ELR (cell line): ENCODE data around the gene HSD11B1.

ENCODE experiments used
- DNase-seq: peaks from one replicate; pipeline ENCODE4 v3.0.0-alpha.2; 2015; ENCODE audit warnings: low read depth

HSD11B1 gene

GRCh38 chr1:209704584-209704983 lies at the start of gene HSD11B1:
HSD11B1 (plus strand) TSS chr1:209704846; CDS start chr1:209704943, 97 bp downstream.
- DNase-seq, result peak; percentile 46

- DNase-seq, result peak; percentile 54
Measured at GRCh38 chr1:209655411-209656231, 49.0 kb upstream of the HSD11B1 start.

GRCh38 chr1:209657140-209657879 lies 47.3 kb upstream of the HSD11B1 start:
- peak; percentile 96 for DNase-seq

DNA sequence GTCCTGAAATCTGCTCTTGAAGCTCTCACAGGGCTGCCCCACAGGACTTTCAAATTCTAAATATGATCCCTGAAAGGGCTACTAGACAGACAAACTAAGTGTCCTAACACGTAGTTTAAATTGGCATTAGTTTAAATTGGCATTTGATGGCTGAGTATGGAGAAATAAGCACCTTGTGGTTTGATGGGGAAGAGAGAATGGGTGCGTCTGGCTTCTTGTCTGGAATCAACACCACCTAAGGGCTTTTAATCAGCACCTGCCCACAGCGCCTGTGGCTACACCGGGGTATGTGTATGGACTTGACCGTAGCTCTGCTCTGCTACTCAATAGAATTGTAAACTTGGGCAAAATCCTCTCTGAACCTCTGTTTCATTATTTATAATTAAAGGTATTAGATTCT lies 46.7 kb upstream of the HSD11B1 start:
- DNase-seq, result no peak

DNA sequence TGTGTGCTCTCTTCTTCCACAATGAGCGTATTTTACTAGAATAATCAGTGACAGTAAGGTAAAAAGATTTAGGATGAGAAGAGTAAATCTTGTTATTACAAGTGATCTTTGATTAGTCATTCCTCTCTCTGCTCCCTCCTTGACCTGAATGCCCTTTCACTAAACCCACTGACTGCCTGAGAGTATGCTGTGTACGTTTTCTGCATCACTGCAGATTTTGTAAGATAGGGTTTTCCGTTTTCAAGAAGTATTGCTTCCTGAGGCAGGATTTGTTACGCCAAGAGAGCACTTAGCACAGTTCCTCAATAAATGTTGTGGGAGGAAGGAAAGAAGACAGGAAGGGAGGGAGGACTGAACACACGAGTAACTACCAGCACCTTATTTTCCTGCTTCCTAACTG lies 44.7 kb upstream of the HSD11B1 start:
- peak; percentile 85 for DNase-seq

DNA sequence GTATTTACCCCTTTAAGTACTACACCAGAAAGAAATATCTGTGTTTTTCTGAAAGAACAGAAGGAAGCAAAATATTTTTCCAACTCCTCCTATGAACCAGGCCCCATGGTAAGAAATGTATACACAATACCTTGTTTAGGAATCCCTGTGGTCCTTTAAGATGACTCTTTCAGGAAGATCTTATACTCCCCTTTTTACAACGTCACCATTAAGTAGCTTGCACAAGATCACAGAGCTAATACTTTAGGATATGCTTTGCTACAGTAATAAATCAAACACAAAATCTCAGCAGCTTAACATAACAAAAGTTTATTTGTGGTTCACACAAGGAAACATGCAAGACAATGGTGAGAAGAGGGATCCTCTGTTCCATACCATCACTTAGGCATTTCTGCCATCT lies 43.6 kb upstream of the HSD11B1 start:
- no peak for DNase-seq

DNA sequence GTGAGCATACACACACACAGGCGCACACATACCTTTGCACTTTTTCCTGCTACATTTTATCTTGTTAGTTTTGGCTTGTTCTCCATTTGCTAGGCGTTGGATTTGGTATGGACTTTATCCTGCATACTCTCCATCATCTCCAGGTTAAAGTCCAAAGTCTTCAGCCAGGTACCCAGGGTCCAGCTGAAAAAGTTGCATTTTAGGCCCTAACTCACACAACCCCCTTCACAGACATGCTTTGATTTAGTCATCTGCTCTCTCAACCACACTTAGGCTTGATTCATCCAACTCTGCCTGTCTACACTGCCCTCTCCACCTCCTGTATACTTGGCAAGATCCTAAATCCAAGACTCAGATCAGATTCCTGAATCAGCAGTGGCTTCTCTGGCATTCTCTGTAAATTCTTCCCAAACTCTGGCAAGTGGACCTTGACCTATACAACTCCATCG lies 41.7 kb upstream of the HSD11B1 start:
- peak; percentile 59 for DNase-seq

DNA sequence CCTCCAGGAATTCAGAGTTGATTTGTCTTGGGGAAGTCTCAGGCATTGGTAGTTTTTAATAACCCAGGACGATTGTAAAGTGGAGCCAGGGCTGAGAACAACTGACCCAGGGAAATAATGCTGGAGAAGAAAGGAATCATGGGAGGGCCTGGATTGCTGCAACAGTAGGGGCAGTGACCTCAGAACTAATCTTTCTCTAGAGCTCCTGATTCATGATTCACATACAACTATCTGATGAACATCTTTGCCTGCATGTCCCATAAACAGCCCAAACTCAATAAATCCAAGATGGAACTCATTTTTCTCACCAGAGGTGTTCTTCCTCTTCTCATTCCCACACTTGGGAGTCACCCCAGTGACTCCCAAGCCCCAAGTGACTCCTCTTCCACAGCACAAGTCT lies 37.5 kb upstream of the HSD11B1 start:
- DNase-seq, result no peak

- DNase-seq, result peak; percentile 53
Measured at GRCh38 chr1:209667708-209668107, 36.9 kb upstream of the HSD11B1 start.

DNA sequence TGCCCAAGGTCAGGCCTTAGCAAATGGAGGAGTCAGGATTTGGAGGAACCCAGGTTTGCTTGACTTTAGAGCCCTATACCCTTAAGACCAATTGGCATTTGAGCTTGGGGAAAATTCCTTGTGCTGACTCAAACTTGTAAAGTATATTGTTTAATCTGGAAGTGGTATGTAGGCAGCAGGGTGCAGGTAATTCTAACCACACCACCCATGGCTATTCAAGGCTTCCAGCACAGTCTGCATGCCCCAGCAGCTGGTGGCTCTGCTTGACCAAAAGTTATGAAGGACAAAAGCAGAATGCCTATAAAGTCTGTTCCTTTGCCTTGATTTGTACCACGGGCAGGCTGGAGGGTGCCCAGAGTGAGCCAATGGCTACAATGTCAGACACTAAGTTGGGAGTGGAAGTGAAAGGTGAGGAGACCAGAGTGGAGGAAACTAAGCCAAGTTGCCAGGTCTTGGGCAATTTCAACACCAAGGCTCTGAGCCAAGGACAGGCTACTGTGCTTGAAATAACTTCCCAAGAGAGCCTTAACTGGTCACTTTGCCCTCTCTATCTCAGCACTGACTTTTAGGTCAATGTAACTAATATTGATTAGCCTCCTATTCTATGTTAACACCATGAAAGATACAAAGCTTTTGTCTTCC lies 34.1 kb upstream of the HSD11B1 start:
- no peak for DNase-seq

DNA sequence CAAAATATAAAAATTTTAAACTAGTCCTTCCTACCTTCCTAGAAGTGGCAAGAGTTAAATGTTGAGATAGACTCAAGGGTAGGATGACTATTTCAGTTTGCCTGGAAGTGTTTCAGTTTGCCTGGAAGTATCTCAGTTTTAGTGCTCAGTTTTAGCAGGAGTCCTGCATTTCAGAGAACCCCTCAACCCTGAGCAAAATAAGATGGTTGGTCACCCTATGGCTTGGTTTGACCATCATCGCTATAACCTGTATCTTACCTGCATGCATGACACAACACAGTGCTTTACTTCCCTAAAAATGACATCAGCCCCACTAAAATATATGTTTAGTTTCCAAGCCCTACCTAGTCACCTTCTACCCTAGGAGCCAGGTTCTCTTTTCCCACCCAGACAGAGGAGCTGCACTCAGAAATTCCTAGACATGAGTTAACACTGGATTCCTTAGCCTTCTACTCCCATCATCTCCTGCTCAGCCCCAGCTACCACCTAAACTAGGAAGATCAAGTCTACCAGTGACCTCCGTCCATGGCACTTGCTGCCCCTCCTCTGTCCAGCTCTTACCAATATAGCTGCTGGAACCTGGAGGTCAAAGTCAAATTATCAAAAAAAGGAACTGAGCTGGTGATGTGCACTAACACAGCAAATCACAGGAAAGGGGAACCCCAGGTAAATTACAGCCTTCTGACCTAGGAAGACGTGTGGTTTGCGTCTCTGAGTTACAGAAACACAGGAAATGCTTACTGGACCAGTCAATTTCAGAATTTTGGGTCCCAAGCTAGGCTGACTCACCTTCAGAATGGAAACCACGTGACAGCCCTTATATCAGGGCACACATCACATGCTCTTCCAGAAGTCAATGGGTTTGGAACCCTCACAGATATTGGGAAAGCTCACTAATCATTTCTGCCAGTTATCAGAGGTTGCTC lies 31.7 kb upstream of the HSD11B1 start:
- DNase-seq, result peak; percentile 87

GRCh38 chr1:209673631-209674417 lies 30.8 kb upstream of the HSD11B1 start:
- peak; percentile 57 for DNase-seq

GRCh38 chr1:209674957-209675564 lies 29.6 kb upstream of the HSD11B1 start, which contains the start of gene G0S2:
G0S2 (plus strand) TSS chr1:209675412; CDS start chr1:209675685, 273 bp downstream.
- peak; percentile 89 for DNase-seq

DNA sequence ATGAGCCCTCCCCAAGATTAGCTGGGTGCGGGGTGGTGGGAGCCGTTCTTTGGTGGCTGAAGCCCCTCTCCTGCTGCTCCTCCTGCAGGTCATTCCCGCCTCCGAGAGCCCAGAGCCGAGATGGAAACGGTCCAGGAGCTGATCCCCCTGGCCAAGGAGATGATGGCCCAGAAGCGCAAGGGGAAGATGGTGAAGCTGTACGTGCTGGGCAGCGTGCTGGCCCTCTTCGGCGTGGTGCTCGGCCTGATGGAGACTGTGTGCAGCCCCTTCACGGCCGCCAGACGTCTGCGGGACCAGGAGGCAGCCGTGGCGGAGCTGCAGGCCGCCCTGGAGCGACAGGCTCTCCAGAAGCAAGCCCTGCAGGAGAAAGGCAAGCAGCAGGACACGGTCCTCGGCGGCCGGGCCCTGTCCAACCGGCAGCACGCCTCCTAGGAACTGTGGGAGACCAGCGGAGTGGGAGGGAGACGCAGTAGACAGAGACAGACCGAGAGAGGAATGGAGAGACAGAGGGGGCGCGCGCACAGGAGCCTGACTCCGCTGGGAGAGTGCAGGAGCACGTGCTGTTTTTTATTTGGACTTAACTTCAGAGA lies 29.0 kb upstream of the HSD11B1 start:
- peak; percentile 62 for DNase-seq

GRCh38 chr1:209678981-209679539 lies 25.6 kb upstream of the HSD11B1 start:
- peak; percentile 18 for DNase-seq

DNA sequence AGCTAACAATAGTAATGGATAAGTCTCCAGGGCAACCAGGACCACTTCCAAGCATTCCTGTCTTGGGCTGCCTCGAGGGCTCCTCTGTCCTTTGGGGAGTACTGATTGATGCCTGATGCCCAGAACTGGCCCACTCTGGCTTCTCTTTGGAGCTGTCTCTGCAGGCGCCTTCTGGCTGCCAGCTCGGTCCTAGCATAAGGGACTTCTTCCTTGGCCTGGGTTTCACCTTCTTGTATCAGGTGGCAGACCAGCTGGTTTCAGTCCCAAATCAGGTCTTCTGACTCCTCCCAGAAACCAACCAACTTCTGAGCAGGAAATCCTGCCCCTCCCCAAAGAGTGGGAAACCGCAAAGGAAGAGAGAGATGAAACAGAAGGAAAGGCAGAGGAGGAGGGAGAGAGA lies 18.8 kb upstream of the HSD11B1 start:
- no peak for DNase-seq

DNA sequence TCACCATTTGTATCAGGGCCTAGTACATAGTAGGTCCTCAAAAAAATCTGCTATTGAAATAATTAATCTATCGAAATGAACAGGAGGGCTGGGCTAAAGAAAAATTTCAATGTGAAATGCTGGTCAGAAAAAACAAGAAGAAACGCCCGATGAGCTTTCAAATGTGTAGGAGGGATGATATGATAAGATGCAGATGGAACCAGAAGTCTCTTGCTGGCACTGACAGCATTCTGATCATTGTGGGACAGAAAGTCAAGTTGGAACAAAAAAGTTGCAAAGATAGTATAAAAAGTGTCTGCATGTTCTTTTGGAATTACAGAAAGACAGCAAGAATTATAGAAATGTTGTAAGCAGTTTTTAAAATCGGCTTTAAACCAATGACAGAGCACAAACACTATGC lies 18.3 kb upstream of the HSD11B1 start:
- DNase-seq, result no peak

GRCh38 chr1:209688746-209689234 lies 15.9 kb upstream of the HSD11B1 start:
- DNase-seq, result peak; percentile 80

DNA sequence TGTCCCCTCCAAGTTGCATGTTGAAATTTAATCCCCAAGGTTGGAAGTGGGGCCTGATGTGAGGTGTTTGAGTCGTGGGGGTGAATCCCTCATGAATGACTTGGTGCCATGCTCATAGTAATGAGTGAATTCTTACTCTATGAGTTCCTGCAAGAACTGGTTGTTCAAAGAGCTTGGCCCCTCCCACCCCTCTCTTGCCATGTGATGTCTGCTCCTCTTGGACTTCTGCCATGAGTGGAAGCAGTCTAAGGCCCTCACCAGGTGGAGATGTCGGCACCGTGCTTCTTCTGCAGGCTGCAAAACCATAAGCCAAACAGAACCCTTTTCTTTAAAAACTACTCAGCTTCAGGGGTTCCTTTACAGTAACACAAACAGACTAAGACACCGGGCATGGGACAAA lies 15.2 kb upstream of the HSD11B1 start:
- DNase-seq, result peak; percentile 41
